H9 (cell line): Measurements from ENCODE around the gene POC1B. TPM values are rescaled to one million over a fixed set of nuclear protein-coding genes. Genes with fewer than 3 reads are reported as not detected.

Experiments used
- DNase-seq: peaks from one replicate; pipeline ENCODE4 v3.0.0-alpha.2; 2017
- H2AFZ ChIP-seq: one replicate; pipeline ENCODE4 v1.6.1; 2013; ENCODE audit warnings: mild to moderate bottlenecking, low read length, control low read depth, moderate library complexity
- H2AK5ac ChIP-seq: 2 replicates; pipeline ENCODE4 v1.6.1; 2013; ENCODE audit warnings: low read length, control low read depth, mixed read lengths; ENCODE audit not compliant: insufficient read length
- H2BK120ac ChIP-seq: one replicate; pipeline ENCODE4 v1.6.1; 2013; ENCODE audit warnings: low read depth, mild to moderate bottlenecking, low read length, control low read depth, inconsistent platforms; ENCODE audit not compliant: poor library complexity, severe bottlenecking
- H2BK12ac ChIP-seq: 2 replicates; pipeline ENCODE4 v1.6.1; 2013; ENCODE audit warnings: low read length, control low read depth, mixed read lengths, low read depth; ENCODE audit not compliant: insufficient read length
- H2BK15ac ChIP-seq: 2 replicates; pipeline ENCODE4 v1.6.1; 2013; ENCODE audit warnings: low read depth, low read length, control low read depth
- H2BK20ac ChIP-seq: one replicate; pipeline ENCODE4 v1.6.1; 2013; ENCODE audit warnings: low read depth, mild to moderate bottlenecking, low read length, control low read depth, inconsistent platforms; ENCODE audit not compliant: poor library complexity, severe bottlenecking
- H2BK5ac ChIP-seq: 2 replicates; pipeline ENCODE4 v1.6.1; 2013; ENCODE audit warnings: low read length, control low read depth, mixed read lengths; ENCODE audit not compliant: insufficient read length
- H3K14ac ChIP-seq: 2 replicates; pipeline ENCODE4 v1.6.1; 2013; ENCODE audit warnings: low read length, control low read depth; ENCODE audit not compliant: insufficient read depth
- H3K18ac ChIP-seq: 2 replicates; pipeline ENCODE4 v1.6.1; 2013; ENCODE audit warnings: low read depth, mild to moderate bottlenecking, mixed read lengths, low read length, control low read depth; ENCODE audit not compliant: insufficient read length
- H3K23ac ChIP-seq: 2 replicates; pipeline ENCODE4 v1.6.1; 2013; ENCODE audit warnings: low read length, control low read depth, mixed read lengths, low read depth; ENCODE audit not compliant: insufficient read length
- H3K23me2 ChIP-seq: 2 replicates; pipeline ENCODE4 v1.6.1; 2013; ENCODE audit warnings: low read depth, mild to moderate bottlenecking, mixed read lengths, low read length, control low read depth; ENCODE audit not compliant: insufficient read length, poor library complexity, severe bottlenecking
- H3K27ac ChIP-seq: 2 replicates; pipeline ENCODE4 v1.5.1; 2013; ENCODE audit warnings: low read length, control low read depth, mixed read lengths, low read depth; ENCODE audit not compliant: insufficient read length
- H3K27me3 ChIP-seq: 2 replicates; pipeline ENCODE4 v1.6.1; 2013; ENCODE audit warnings: low read length, control low read depth, inconsistent platforms; ENCODE audit not compliant: insufficient read depth
- H3K4ac ChIP-seq: 2 replicates; pipeline ENCODE4 v1.6.1; 2013; ENCODE audit warnings: low read depth, mild to moderate bottlenecking, control low read depth, inconsistent platforms, low read length, moderate library complexity
- H3K4me1 ChIP-seq: 2 replicates; pipeline ENCODE4 v1.6.1; 2013; ENCODE audit warnings: low read length, control low read depth, inconsistent platforms; ENCODE audit not compliant: insufficient read depth
- H3K4me2 ChIP-seq: 2 replicates; pipeline ENCODE4 v1.6.1; 2013; ENCODE audit warnings: low read length, control low read depth, mixed read lengths; ENCODE audit not compliant: insufficient read length, insufficient read depth
- H3K56ac ChIP-seq: 2 replicates; pipeline ENCODE4 v1.6.1; 2013; ENCODE audit warnings: low read depth, mild to moderate bottlenecking, mixed read lengths, low read length, control low read depth; ENCODE audit not compliant: insufficient read length
- H3K79me1 ChIP-seq: 2 replicates; pipeline ENCODE4 v1.6.1; 2013; ENCODE audit warnings: low read depth, mild to moderate bottlenecking, moderate library complexity, low read length, control low read depth, inconsistent platforms; ENCODE audit not compliant: insufficient read depth, poor library complexity, severe bottlenecking
- H3K79me2 ChIP-seq: 2 replicates; pipeline ENCODE4 v1.6.1; 2013; ENCODE audit warnings: low read length, control low read depth, inconsistent platforms; ENCODE audit not compliant: insufficient read depth
- H3K9ac ChIP-seq: 2 replicates; pipeline ENCODE4 v1.6.1; 2013; ENCODE audit warnings: low read length, control low read depth, mixed read lengths; ENCODE audit not compliant: insufficient read length; ENCODE audit errors: extremely low read depth
- H3K9me3 ChIP-seq: one replicate; pipeline ENCODE4 v1.6.1; 2013; ENCODE audit warnings: low read depth, low read length, inconsistent platforms; ENCODE audit not compliant: control insufficient read depth
- H3T11ph ChIP-seq: one replicate; pipeline ENCODE4 v1.6.1; 2013; ENCODE audit warnings: mild to moderate bottlenecking, low read length, control low read depth, inconsistent platforms
- H4K20me1 ChIP-seq: one replicate; pipeline ENCODE4 v1.6.1; 2013; ENCODE audit not compliant: control insufficient read depth, insufficient read length, insufficient read depth
- H4K5ac ChIP-seq: 2 replicates; pipeline ENCODE4 v1.6.1; 2013; ENCODE audit warnings: low read depth, mild to moderate bottlenecking, mixed read lengths, low read length, control low read depth; ENCODE audit not compliant: insufficient read length
- H4K8ac ChIP-seq: replicated peaks from 2 replicates; pipeline ENCODE4 v1.6.1; 2013; ENCODE audit warnings: low read length, control low read depth, mixed read lengths, low read depth; ENCODE audit not compliant: insufficient read length
- H4K91ac ChIP-seq: 2 replicates; pipeline ENCODE4 v1.6.1; 2013; ENCODE audit warnings: low read depth, mild to moderate bottlenecking, moderate library complexity, mixed read lengths, low read length, control low read depth; ENCODE audit not compliant: insufficient read length
- H3K27ac Mint-ChIP-seq, 3 experiments: 2 replicates in 2 of 3; 3 replicates in 1 of 3; pipeline ENCODE4 v1.8.0; 2020 to 2021; ENCODE audit warnings: mixed read lengths in 3 of 3, mild to moderate bottlenecking in 1 of 3, moderate library complexity in 1 of 3
- H3K27me3 Mint-ChIP-seq: 2 replicates; pipeline ENCODE4 v1.8.0; 2021; ENCODE audit warnings: low read depth, mild to moderate bottlenecking, moderate library complexity, mixed read lengths
- H3K36me3 Mint-ChIP-seq, 3 experiments: 2 replicates in 2 of 3; 3 replicates in 1 of 3; pipeline ENCODE4 v1.8.0; 2020 to 2021; ENCODE audit warnings: low read depth in 3 of 3, mixed read lengths in 3 of 3; ENCODE audit not compliant: insufficient read depth in 1 of 3
- H3K4me1 Mint-ChIP-seq, 2 experiments: 2 replicates each; pipeline ENCODE4 v1.8.0; 2020; ENCODE audit warnings: mixed read lengths in 2 of 2
- H3K4me3 Mint-ChIP-seq, 2 experiments: 2 replicates in 1 of 2; 3 replicates in 1 of 2; pipeline ENCODE4 v1.8.0; 2020 to 2021; ENCODE audit warnings: mild to moderate bottlenecking in 2 of 2, mixed read lengths in 2 of 2, moderate library complexity in 1 of 2
- H3K9me3 Mint-ChIP-seq, 2 experiments: 2 replicates in 1 of 2; 3 replicates in 1 of 2; pipeline ENCODE4 v1.8.0; 2020; ENCODE audit warnings: mild to moderate bottlenecking in 2 of 2, mixed read lengths in 2 of 2, moderate library complexity in 1 of 2
- WGBS: extraction: QIAGEN DNeasy Blood & Tissue Kit; methylation state at CpG from one replicate; pipeline ENCODE4 v1.1.7; 2013; ENCODE audit warnings: missing lambda C conversion rate, low lambda C conversion rate, mixed read lengths; ENCODE audit not compliant: insufficient read length; ENCODE audit errors: extremely low coverage; 5-methylcytosine and 5-hydroxymethylcytosine counted together
- total RNA-seq: library from RNA; stranded (reverse); gene quantifications from 2 replicates; pipeline ENCODE4 v1.2.1, GENCODE V29; 2021
- TF ChIP-seq, protein P1 (sequence below): fragments of 200-600 bp; sonication (generic); conservative IDR thresholded peaks from 3 replicates; pipeline ENCODE4 v1.8.0; 2021; ENCODE audit warnings: antibody characterized with exemption, mild to moderate bottlenecking

The POC1B gene
- total RNA-seq, 1 experiment from 2014 or later = 12.5 TPM

DNA sequence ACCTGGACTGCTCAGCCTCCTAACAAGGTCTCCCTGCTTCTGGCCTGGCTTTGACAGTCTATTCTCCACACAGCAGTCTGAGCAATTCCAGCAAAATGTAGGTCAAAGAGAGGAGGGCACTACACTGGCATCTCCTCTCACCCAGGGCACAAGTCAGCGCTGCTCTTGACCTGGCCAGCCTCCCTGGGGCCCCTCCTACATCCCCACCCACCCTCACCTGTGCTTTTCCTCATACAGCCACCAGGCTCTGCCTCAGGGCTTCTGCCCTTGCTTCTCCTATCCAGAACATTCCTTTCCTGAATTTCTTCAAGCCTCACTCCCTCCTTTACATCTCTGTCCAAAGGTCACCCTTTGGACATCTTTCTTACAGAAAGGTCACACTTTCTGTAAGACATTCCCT, 34.9 kb downstream of the POC1B start:
- Mint-ChIP-seq H3K27me3 (no peaks in the 10 kb centered on the region), H3K36me3 (peaks cover 0 to 3% (median under 1%) of the 10 kb centered on the region in 3 experiments; a peak in 1 of 7 replicates), H3K4me3 (no peak overlapping the region), H3K9me3 (no peaks in the 10 kb centered on the region), H3K4me1 (peaks cover 9 to 10% of the 10 kb centered on the region in 2 experiments), H3K27ac (no peak overlapping the region; a peak in 1 of 7 replicates)
- Histone ChIP-seq H3K14ac (no peak overlapping the region), H2AK5ac (no peak overlapping the region), H3K23me2 (no peaks in the 10 kb centered on the region), H3K9ac (no peak overlapping the region), H3K27ac (no peak overlapping the region), H3K4me1 (peaks cover 5% of the 10 kb centered on the region; the same call in 1 of the 2 replicates), H4K20me1 (no peaks in the 10 kb centered on the region), H3K9me3 (no peaks in the 10 kb centered on the region), H2BK120ac (no peak overlapping the region), H3K18ac (no peak overlapping the region), H3K79me2 (no peaks in the 10 kb centered on the region), H3T11ph (no peak overlapping the region), H2BK20ac (no peak overlapping the region), H3K79me1 (no peaks in the 10 kb centered on the region), H4K8ac (no peak overlapping the region), H3K4ac (no peak overlapping the region), H2BK12ac (no peak overlapping the region), H2BK15ac (no peak overlapping the region), H3K56ac (no peak overlapping the region), H3K23ac (no peak overlapping the region), H3K4me2 (no peak overlapping the region), H2BK5ac (no peak overlapping the region), H3K27me3 (no peaks in the 10 kb centered on the region), H2AFZ (no peak overlapping the region), H4K5ac (no peak overlapping the region), H4K91ac (no peak overlapping the region)
- no CpG with 5 or more reads among the region's 1 CpG for WGBS
- TF ChIP-seq, protein P1, sequence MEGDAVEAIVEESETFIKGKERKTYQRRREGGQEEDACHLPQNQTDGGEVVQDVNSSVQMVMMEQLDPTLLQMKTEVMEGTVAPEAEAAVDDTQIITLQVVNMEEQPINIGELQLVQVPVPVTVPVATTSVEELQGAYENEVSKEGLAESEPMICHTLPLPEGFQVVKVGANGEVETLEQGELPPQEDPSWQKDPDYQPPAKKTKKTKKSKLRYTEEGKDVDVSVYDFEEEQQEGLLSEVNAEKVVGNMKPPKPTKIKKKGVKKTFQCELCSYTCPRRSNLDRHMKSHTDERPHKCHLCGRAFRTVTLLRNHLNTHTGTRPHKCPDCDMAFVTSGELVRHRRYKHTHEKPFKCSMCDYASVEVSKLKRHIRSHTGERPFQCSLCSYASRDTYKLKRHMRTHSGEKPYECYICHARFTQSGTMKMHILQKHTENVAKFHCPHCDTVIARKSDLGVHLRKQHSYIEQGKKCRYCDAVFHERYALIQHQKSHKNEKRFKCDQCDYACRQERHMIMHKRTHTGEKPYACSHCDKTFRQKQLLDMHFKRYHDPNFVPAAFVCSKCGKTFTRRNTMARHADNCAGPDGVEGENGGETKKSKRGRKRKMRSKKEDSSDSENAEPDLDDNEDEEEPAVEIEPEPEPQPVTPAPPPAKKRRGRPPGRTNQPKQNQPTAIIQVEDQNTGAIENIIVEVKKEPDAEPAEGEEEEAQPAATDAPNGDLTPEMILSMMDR = no peak
- DNase-seq = no peak
